Activated CD8-positive, alpha-beta memory T cell treated with anti-CD3 and anti-CD28 coated beads, Interleukin-2, amount 50 U/mL, for 4 hours (primary cell): ENCODE measurements around the gene CRTAC1.

Experiments
- DNase-seq: peaks from one replicate; pipeline ENCODE4 v3.0.0-alpha.2; 2020

CRTAC1 gene

GRCh38 chr10:97827702-97828291 lies 202.6 kb downstream of the CRTAC1 start:
- DNase-seq: no peak

DNA sequence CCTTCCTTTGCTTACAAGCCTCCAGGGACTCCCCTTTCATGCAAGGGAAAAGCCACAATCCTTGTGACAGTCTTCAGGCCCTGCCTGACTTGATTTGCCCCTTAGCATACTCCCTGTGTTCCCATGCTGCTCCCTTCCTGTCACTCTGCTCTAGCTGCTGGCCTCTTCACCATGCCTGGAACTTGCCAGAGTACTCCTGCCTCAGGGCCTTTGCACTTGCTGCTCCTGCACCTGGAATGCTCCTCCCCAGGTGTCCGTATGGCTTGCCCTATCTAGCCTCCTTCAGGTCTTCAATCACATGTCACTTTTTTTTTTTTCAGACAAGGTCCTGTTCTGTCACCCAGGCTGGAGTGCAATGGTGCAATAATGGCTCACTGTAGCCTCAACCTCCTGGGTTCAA lies 203.5 kb downstream of the CRTAC1 start:
- DNase-seq: no peak

GRCh38 chr10:97825020-97825760 lies 205.2 kb downstream of the CRTAC1 start:
- no peak for DNase-seq

DNA sequence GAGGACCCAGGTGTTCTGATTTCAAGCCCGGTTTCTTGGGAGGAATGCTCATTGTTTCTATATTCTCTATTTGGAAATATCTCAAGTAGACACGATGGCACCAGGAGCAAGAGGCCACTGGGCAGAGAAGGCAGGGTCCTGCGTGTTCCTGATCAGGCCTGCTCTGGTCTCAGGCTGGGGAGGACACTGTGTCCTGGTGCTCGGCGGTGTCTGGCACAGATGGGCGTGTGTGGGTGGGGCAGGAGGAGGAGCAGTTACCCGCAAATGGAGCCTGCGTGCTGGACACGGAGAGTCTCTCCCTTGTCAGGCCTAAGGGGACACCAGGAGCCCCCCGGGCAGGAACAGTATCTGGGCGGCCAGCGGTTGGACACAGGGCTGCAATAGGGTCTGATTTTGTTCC lies 206.7 kb downstream of the CRTAC1 start:
- no peak for DNase-seq

GRCh38 chr10:97822261-97822687 lies 208.1 kb downstream of the CRTAC1 start:
- no peak for DNase-seq

DNA sequence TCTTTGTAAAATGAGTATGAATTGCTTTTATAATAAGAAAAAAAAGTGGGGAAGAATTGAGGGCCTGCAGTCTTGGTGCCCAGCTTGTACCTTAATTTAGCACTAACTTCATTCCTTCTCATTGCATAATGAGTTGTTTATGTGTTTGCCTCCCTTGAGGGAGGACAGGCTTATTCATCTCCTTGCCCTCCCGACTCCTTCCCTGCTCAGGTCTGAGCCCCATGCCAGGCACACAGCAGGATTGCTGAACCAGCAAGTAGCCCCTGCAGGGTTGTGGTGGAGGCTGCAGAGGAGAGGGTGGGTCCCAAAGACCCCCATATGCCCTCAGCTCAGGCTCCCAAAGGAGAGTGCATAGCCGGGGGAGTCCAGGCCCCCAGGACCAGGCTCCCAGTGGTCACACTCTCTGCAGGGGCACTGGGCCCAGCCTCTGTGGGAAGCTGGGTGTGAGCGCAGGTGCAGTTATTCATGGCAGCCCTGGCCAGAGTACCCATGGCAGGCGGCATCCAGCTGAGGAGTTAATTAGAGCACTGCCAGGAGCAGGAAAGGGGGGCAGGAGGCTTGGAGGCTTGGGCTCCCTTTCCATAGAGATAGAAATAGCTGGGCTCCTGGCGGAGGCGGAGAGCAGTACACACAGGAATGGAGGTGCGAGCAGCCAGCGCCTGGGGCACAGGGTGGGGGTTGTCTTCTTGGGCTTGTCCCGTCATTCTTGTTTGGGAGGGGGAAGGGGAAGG lies 208.9 kb downstream of the CRTAC1 start:
- no peak for DNase-seq

DNA sequence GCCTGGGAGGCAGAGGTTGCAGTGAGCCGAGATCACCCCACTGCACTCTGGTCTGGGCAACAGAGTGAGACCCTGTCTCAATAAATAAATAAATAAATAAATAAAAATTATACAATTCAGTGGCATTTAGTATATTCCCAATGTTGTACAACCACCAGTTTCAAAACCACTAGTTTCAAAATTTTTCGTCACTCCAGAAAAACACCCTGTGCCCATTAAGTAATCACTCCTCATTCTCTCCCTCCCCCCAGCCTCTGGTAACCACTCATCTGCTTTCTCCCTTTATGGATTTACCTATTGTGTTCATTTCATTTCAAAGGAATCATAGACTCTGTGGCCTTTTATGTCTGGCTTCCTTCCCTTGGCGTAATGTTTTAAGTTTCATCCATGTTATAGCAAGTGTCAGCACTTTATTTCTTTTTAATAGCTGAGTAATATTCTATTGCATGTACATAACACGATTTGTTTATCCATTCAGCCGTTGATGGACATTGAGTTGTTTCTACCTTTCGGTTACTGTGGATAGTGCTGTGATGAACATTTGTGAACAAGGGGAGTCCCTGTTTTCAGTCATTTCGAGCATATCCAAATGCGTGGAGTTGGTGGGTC lies 210.2 kb downstream of the CRTAC1 start:
- no peak for DNase-seq

DNA sequence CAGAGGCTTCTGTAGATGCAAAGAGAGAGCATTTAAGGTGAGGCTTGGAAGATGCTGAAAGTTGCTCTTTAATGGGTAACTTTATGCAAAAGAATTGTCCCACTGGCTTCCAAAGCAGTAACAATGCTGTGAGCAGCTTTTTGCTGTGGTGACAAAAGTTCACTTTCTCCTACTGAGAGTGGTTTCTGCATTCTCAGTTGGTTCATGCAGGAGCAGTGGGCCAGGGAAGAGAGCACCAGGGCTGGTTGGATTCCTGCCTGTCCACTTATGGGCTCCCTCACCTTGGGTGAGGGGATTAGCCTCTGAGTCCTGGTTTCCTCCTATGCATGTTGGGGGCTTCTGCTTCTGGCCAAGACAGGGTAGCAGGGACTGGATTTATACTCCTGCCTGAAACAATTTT lies 211.8 kb downstream of the CRTAC1 start:
- no peak for DNase-seq

- DNase-seq: no peak
Observed at GRCh38 chr10:97816609-97817008, 213.8 kb downstream of the CRTAC1 start.
